ENCODE results near the gene TRUB2.

GRCh38 chr9:128271512-128271911 lies 50.7 kb downstream of the TRUB2 start:
- TF ChIP-seq CTCF (IDR thresholded peaks at IDR 0.05; ENCODE audit: insufficient read depth, low read length, poor library complexity, severe bottlenecking) (no peak), EZH2phosphoT487 (conservative IDR thresholded peaks at IDR 0.05; ENCODE audit: low read length) (no peak)
